HFF-Myc (cell line): ENCODE measurements around the gene SLFN5.
A peak's percentile ranks its signal among the peaks of the same experiment; 100 is the strongest.

ENCODE experiments used
- DNase-seq: peaks from one replicate; pipeline ENCODE4 v3.0.0-alpha.2; 2011; ENCODE audit warnings: low read depth; ENCODE audit errors: extremely low read depth
- H3K4me3 ChIP-seq: replicated peaks from 2 replicates; pipeline ENCODE4 v1.5.1; 2011; ENCODE audit warnings: low read depth, mild to moderate bottlenecking, control low read depth, low read length
- TF ChIP-seq, protein P1 (sequence below): IDR thresholded peaks from 2 replicates; pipeline ENCODE4 v1.5.1; 2012; ENCODE audit warnings: mild to moderate bottlenecking, low read depth, low read length, control low read depth; ENCODE audit errors: missing control alignments

The SLFN5 gene

DNA sequence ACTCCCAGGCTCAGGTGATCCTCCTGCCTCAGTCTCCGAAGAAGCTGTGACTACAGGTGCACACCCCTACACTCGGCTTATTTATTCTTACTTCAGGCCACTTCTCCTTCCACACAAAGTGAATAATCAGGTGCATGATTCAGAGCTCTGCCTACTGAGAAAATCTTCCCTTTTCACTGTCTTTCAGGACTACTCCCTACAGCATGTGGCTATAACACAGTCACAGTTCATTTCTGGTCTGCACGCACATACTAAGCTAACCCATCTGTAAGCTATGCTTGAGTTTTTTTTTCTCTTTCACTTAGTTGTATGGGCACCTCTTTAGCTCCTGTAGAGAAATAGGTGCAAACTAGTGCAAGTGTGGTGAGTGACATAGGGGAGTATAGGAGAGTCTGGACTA lies 7.6 kb upstream of the SLFN5 start:
- TF ChIP-seq, protein P1, sequence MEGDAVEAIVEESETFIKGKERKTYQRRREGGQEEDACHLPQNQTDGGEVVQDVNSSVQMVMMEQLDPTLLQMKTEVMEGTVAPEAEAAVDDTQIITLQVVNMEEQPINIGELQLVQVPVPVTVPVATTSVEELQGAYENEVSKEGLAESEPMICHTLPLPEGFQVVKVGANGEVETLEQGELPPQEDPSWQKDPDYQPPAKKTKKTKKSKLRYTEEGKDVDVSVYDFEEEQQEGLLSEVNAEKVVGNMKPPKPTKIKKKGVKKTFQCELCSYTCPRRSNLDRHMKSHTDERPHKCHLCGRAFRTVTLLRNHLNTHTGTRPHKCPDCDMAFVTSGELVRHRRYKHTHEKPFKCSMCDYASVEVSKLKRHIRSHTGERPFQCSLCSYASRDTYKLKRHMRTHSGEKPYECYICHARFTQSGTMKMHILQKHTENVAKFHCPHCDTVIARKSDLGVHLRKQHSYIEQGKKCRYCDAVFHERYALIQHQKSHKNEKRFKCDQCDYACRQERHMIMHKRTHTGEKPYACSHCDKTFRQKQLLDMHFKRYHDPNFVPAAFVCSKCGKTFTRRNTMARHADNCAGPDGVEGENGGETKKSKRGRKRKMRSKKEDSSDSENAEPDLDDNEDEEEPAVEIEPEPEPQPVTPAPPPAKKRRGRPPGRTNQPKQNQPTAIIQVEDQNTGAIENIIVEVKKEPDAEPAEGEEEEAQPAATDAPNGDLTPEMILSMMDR = no peak
- DNase-seq = no peak
- H3K4me3 ChIP-seq = no peak overlapping the region

DNA sequence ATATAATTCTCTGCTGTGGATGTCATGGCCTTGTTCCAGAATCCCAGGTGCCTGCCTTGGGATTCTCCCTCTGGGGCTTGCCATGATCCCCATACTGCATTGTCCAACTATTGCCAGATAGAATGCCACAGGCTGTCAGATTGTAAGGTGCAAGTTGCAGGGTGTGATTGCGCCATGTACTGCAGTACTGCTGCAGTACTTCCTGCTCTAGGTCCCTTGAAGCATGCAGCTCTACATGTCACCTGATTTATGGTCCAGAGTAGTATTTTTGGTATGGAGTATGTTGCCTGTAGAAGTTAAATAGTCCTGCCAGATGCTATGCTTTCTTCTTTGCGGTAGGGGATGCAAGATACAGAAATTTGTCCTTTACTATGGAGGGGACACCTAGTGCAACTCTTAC lies 7.0 kb upstream of the SLFN5 start:
- H3K4me3 ChIP-seq = no peak overlapping the region
- TF ChIP-seq, protein P1 = no peak
- DNase-seq = no peak

GRCh38 chr17:35236821-35237220 lies 6.1 kb upstream of the SLFN5 start:
- H3K4me3 ChIP-seq = no peak overlapping the region
- DNase-seq = no peak
- TF ChIP-seq, protein P1 = no peak

DNA sequence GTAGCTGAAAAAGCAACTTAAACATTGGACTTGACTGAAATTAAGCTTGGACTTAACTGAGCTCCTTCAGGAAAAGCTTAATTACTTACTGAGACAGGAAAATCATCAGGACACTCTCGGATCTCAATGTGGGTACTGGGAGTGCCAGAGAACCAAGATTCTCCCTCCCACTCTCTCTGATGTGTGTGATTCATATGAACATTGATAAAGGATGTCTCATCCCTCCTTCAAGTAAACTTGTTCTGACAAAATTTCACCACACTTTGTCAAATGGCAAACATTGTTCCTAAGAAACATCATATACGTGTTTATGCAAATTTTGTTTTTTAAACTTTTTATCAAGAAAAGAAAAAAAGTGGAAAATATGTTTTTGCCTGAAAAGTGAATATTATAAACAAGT lies 4.1 kb upstream of the SLFN5 start:
- no peak overlapping the region for H3K4me3 ChIP-seq
- no peak for DNase-seq
- TF ChIP-seq, protein P1 = no peak

- H3K4me3 ChIP-seq = no peak overlapping the region
- DNase-seq = no peak
- TF ChIP-seq, protein P1 = no peak
Measured at GRCh38 chr17:35239823-35240222, 3.0 kb upstream of the SLFN5 start.

- TF ChIP-seq, protein P1 = no peak
- DNase-seq = no peak
- no peak overlapping the region for H3K4me3 ChIP-seq
Measured at GRCh38 chr17:35240861-35241260, 2.0 kb upstream of the SLFN5 start.

DNA sequence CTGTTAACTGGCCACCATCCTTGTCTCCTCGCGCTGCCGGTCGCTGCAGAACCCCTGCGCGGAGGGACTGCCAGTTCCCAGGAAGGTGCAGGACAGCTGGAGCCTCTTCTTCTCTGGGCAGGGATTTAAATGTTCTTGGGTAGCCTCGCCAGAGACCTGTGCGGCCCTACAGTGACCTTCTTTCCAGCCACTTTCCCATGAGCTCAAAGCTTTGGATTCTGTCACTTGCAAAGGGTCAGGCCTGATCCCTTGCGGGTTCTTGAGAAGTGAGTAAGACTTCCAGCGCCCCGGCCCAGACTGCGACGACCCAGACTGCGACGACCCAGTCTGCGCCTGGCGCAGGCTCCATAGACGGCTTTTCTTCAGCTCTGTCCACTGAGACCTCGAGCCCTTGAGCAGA lies 1.4 kb upstream of the SLFN5 start:
- TF ChIP-seq, protein P1 = no peak
- peak overlapping the region; percentile 81 for H3K4me3 ChIP-seq
- DNase-seq = no peak
